Activated CD8-positive, alpha-beta memory T cell treated with anti-CD3 and anti-CD28 coated beads, Interleukin-2, amount 10 ng/mL, durations not matched to agents 7 days and 5 days (primary cell): ENCODE measurements around the gene KIAA2012. TPM values are rescaled to one million over a fixed set of nuclear protein-coding genes. Genes with fewer than 3 reads are reported as not detected.

ENCODE experiments used
- ATAC-seq: fragments of 150-1000 bp; cut with Tn5 transposase; one replicate; pipeline ENCODE4 v1.10.0; 2021; ENCODE audit warnings: moderate library complexity
- CTCF ChIA-PET: fragments of 350-600 bp; sonication (Branson Sonifier 250); formaldehyde crosslinking; loops from one replicate; lab custom pipeline; 2021; ENCODE audit warnings: antibody characterized with exemption; lab: Charles Lee
- DNase-seq: peaks from one replicate; pipeline ENCODE4 v3.0.0-alpha.2; 2020
- H3K27ac Mint-ChIP-seq: one replicate; pipeline ENCODE4 v1.8.0; 2021; ENCODE audit warnings: mild to moderate bottlenecking, mixed read lengths
- H3K27me3 Mint-ChIP-seq: one replicate; pipeline ENCODE4 v1.8.0; 2021; ENCODE audit warnings: mixed read lengths
- H3K36me3 Mint-ChIP-seq: one replicate; pipeline ENCODE4 v1.8.0; 2021; ENCODE audit warnings: mild to moderate bottlenecking, mixed read lengths
- H3K4me1 Mint-ChIP-seq: one replicate; pipeline ENCODE4 v1.8.0; 2021; ENCODE audit warnings: mixed read lengths
- H3K4me3 Mint-ChIP-seq: one replicate; pipeline ENCODE4 v1.8.0; 2021; ENCODE audit warnings: mild to moderate bottlenecking, moderate library complexity, mixed read lengths
- H3K9me3 Mint-ChIP-seq: one replicate; pipeline ENCODE4 v1.8.0; 2022; ENCODE audit warnings: low read depth, mixed read lengths
- total RNA-seq, 2 experiments: library from RNA; stranded (reverse); gene quantifications; one replicate each; pipeline ENCODE4 v1.2.3, GENCODE V29; 2021

KIAA2012 gene
- under 1 TPM in 1 of 2 experiments, not detected in 1; 0.05 TPM for total RNA-seq

DNA sequence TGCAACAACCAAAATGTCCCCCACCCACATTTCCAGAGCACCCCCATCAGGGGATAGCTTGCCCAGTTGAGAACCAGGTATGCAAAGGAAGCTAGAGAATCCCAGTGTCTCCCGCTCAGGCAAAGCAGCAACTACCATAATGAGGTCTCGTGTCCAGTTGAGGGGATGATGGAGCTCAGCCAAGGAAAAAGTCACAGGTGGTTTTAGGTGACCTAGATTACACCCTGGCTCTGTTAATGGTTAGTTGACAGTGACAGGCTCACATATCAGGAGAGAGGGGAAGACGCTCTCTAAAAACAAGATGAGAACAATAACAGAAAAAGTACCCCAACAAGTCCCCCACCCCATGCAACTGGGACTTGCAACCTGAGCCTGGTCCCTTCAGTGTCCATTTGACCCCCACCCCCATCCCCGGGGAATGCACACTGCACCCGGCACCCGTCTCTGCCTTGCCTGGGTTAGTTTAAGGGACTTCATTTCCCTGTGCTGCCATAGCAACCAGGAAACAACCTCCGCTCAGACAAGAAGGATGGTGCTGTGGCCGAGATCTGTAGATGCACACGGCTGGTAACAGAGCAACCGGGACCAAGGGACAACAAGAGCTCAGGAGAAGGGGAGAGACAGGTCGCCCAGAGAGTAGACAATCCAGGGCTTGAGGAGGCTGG, at the start of gene KIAA2012:
Gene KIAA2012, plus strand, starts transcription at position 519 of the 665 bp plus-strand sequence. CDS start 373 bp downstream, outside the sequence.
- no peak within 1 kb of the TSS for H3K4me3 Mint-ChIP-seq
- no peaks in the 10 kb centered on the region for H3K9me3 Mint-ChIP-seq
- no peak for ATAC-seq
- H3K27ac Mint-ChIP-seq = no peak within 1 kb of the TSS
- no peak for DNase-seq
- H3K36me3 Mint-ChIP-seq = no peaks in the 10 kb centered on the region
- CTCF ChIA-PET = interaction anchor here (1.3 kb wide), 1 partner anchor 13 kb away, joined by 3 read pairs; no protein-coding TSS in a partner anchor
- peaks cover 4% of the 10 kb centered on the region for H3K27me3 Mint-ChIP-seq
- peaks cover 4% of the 10 kb centered on the region for H3K4me1 Mint-ChIP-seq

- DNase-seq (no peak), ATAC-seq (no peak)
- H3K4me1 Mint-ChIP-seq = no peaks in the 10 kb centered on the region
- H3K9me3 Mint-ChIP-seq = no peaks in the 10 kb centered on the region
- H3K36me3 Mint-ChIP-seq = no peaks in the 10 kb centered on the region
- H3K27me3 Mint-ChIP-seq = peaks cover 15% of the 10 kb centered on the region
- no peak overlapping the region for H3K4me3 Mint-ChIP-seq
- CTCF ChIA-PET = no interaction called here
- no peak overlapping the region for H3K27ac Mint-ChIP-seq
Measured at GRCh38 chr2:202023904-202024266, 49.2 kb upstream of the KIAA2012 start.

GRCh38 chr2:202024871-202025270, 48.2 kb upstream of the KIAA2012 start:
- H3K9me3 Mint-ChIP-seq = no peaks in the 10 kb centered on the region

GRCh38 chr2:202025816-202026215, 47.2 kb upstream of the KIAA2012 start:
- CTCF ChIA-PET = no interaction called here
- Mint-ChIP-seq H3K9me3 (no peaks in the 10 kb centered on the region), H3K4me3 (no peak overlapping the region), H3K27me3 (peaks cover 15% of the 10 kb centered on the region), H3K36me3 (no peaks in the 10 kb centered on the region), H3K4me1 (no peaks in the 10 kb centered on the region), H3K27ac (no peak overlapping the region)
- ATAC-seq = no peak
- DNase-seq = no peak

More at GRCh38 chr2:202024871-202025270, 48.2 kb upstream of the KIAA2012 start:
- H3K36me3 Mint-ChIP-seq = no peaks in the 10 kb centered on the region
- H3K4me3 Mint-ChIP-seq = no peak overlapping the region
- CTCF ChIA-PET = no interaction called here
- H3K4me1 Mint-ChIP-seq = no peaks in the 10 kb centered on the region
- DNase-seq = no peak
- H3K27me3 Mint-ChIP-seq = peaks cover 12% of the 10 kb centered on the region
- H3K27ac Mint-ChIP-seq = no peak overlapping the region
- ATAC-seq = no peak

DNA sequence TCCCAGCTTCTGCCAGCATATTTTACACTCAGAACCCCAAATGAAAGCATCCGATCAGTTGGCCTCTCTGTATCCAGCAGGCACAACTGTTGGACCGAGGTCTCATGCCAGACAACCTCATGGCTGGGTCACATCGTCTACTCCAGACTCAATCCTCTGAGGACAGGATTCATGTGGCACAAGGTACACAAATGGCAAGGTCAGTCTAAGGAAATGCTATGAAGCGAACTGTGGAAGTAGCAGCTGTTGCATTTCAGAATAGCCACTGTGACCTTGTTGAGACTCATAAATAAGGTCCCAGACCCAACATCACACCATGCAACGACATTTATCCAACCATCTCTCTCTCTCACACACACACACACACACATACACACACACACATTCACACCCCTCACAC, 46.5 kb upstream of the KIAA2012 start:
- no peak for ATAC-seq
- CTCF ChIA-PET = no interaction called here
- Mint-ChIP-seq H3K4me3 (no peak overlapping the region), H3K27ac (no peak overlapping the region), H3K36me3 (peaks cover under 1% of the 10 kb centered on the region), H3K4me1 (no peaks in the 10 kb centered on the region), H3K27me3 (peaks cover 22% of the 10 kb centered on the region), H3K9me3 (no peaks in the 10 kb centered on the region)
- no peak for DNase-seq

GRCh38 chr2:202030691-202031090, 42.4 kb upstream of the KIAA2012 start:
- DNase-seq (no peak), ATAC-seq (no peak)
- H3K9me3 Mint-ChIP-seq = no peaks in the 10 kb centered on the region
- H3K36me3 Mint-ChIP-seq = peaks cover 1% of the 10 kb centered on the region
- CTCF ChIA-PET = no interaction called here
- peaks cover 35% of the 10 kb centered on the region for H3K27me3 Mint-ChIP-seq
- peaks cover 11% of the 10 kb centered on the region for H3K4me1 Mint-ChIP-seq
- H3K4me3 Mint-ChIP-seq = no peak overlapping the region
- H3K27ac Mint-ChIP-seq = no peak overlapping the region

GRCh38 chr2:202031246-202031951, 41.7 kb upstream of the KIAA2012 start:
- no peak for DNase-seq
- CTCF ChIA-PET = no interaction called here
- H3K36me3 Mint-ChIP-seq = peaks cover 1% of the 10 kb centered on the region
- no peak overlapping the region for H3K27ac Mint-ChIP-seq
- ATAC-seq = no peak
- peaks cover 32% of the 10 kb centered on the region for H3K27me3 Mint-ChIP-seq
- H3K4me3 Mint-ChIP-seq = peak overlapping the region; percentile 20
- peaks cover 11% of the 10 kb centered on the region for H3K4me1 Mint-ChIP-seq
- no peaks in the 10 kb centered on the region for H3K9me3 Mint-ChIP-seq

DNA sequence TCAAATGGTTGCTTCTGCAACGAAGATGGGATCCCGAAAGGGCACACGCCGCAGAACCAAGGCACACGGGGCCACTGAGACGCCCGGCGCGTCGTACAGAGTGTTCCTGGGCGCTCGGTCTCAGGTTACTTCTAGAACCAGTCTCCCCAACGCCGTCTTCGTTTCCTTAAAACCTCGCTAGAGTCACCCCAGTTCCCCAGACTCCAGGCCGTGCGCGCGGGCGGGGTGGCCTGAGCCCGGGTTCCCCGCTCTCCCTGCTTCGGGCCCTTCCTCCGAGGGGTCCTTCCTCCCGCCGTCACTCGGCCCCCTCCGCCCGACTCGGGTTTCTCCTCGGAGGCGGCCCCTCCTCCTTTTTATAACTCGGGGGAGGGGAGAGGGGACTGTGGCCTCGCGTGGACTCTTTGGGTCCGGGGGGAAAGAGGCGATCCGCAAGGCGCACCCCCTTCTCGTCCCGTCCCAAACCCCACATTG, 40.2 kb upstream of the KIAA2012 start:
- DNase-seq = peak; percentile 54
- peak overlapping the region; percentile 9 for H3K27ac Mint-ChIP-seq

GRCh38 chr2:202033317-202034248, 39.5 kb upstream of the KIAA2012 start, which contains the start of gene FZD7:
TSS of gene FZD7 (plus strand) at chr2:202033855. CDS start at chr2:202034648, 793 bp downstream.
- peaks cover 37% of the 10 kb centered on the region for H3K27me3 Mint-ChIP-seq
- H3K4me3 Mint-ChIP-seq = peak within 1 kb of the TSS; percentile 77
- H3K4me1 Mint-ChIP-seq = peaks cover 12% of the 10 kb centered on the region
- DNase-seq = peak; percentile 89
- H3K27ac Mint-ChIP-seq = peak within 1 kb of the TSS; percentile 20
- CTCF ChIA-PET = no interaction called here
- peaks cover 1% of the 10 kb centered on the region for H3K36me3 Mint-ChIP-seq
- no peaks in the 10 kb centered on the region for H3K9me3 Mint-ChIP-seq
- peak; percentile 86 for ATAC-seq

More for the DNA sequence above, 40.2 kb upstream of the KIAA2012 start:
- Mint-ChIP-seq H3K27me3 (peaks cover 32% of the 10 kb centered on the region), H3K9me3 (no peaks in the 10 kb centered on the region), H3K4me1 (peaks cover 11% of the 10 kb centered on the region), H3K4me3 (peak overlapping the region; percentile 75), H3K36me3 (peaks cover 1% of the 10 kb centered on the region)
- CTCF ChIA-PET = no interaction called here
- ATAC-seq = peak; percentile 8

- peaks cover 13% of the 10 kb centered on the region for H3K4me1 Mint-ChIP-seq
- DNase-seq (no peak), ATAC-seq (peak; percentile 3)
- H3K27ac Mint-ChIP-seq = peak overlapping the region; percentile 20
- CTCF ChIA-PET = no interaction called here
- no peaks in the 10 kb centered on the region for H3K9me3 Mint-ChIP-seq
- H3K4me3 Mint-ChIP-seq = peak overlapping the region; percentile 77
- H3K27me3 Mint-ChIP-seq = peaks cover 46% of the 10 kb centered on the region
- peaks cover 1% of the 10 kb centered on the region for H3K36me3 Mint-ChIP-seq
Measured at GRCh38 chr2:202034249-202035088, 38.6 kb upstream of the KIAA2012 start.

DNA sequence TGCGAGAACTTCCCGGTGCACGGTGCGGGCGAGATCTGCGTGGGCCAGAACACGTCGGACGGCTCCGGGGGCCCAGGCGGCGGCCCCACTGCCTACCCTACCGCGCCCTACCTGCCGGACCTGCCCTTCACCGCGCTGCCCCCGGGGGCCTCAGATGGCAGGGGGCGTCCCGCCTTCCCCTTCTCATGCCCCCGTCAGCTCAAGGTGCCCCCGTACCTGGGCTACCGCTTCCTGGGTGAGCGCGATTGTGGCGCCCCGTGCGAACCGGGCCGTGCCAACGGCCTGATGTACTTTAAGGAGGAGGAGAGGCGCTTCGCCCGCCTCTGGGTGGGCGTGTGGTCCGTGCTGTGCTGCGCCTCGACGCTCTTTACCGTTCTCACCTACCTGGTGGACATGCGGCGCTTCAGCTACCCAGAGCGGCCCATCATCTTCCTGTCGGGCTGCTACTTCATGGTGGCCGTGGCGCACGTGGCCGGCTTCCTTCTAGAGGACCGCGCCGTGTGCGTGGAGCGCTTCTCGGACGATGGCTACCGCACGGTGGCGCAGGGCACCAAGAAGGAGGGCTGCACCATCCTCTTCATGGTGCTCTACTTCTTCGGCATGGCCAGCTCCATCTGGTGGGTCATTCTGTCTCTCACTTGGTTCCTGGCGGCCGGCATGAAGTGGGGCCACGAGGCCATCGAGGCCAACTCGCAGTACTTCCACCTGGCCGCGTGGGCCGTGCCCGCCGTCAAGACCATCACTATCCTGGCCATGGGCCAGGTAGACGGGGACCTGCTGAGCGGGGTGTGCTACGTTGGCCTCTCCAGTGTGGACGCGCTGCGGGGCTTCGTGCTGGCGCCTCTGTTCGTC, 37.7 kb upstream of the KIAA2012 start:
- Mint-ChIP-seq H3K4me1 (peaks cover 13% of the 10 kb centered on the region), H3K4me3 (peak overlapping the region; percentile 77), H3K27me3 (peaks cover 51% of the 10 kb centered on the region), H3K27ac (no peak overlapping the region), H3K36me3 (peaks cover 1% of the 10 kb centered on the region), H3K9me3 (no peaks in the 10 kb centered on the region)
- ATAC-seq (no peak), DNase-seq (no peak)
- CTCF ChIA-PET = no interaction called here

DNA sequence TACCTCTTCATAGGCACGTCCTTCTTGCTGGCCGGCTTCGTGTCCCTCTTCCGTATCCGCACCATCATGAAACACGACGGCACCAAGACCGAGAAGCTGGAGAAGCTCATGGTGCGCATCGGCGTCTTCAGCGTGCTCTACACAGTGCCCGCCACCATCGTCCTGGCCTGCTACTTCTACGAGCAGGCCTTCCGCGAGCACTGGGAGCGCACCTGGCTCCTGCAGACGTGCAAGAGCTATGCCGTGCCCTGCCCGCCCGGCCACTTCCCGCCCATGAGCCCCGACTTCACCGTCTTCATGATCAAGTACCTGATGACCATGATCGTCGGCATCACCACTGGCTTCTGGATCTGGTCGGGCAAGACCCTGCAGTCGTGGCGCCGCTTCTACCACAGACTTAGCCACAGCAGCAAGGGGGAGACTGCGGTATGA, 37.1 kb upstream of the KIAA2012 start:
- ATAC-seq = no peak
- Mint-ChIP-seq H3K27ac (no peak overlapping the region), H3K9me3 (no peaks in the 10 kb centered on the region), H3K4me1 (peaks cover 13% of the 10 kb centered on the region), H3K36me3 (peaks cover 1% of the 10 kb centered on the region), H3K4me3 (no peak overlapping the region), H3K27me3 (peaks cover 50% of the 10 kb centered on the region)
- no peak for DNase-seq
- CTCF ChIA-PET = no interaction called here
